ENCODE measurements around the gene EYA2. TPM values are rescaled to one million over a fixed set of nuclear protein-coding genes. Genes with fewer than 3 reads are reported as not detected.
A peak's percentile ranks its signal among the peaks of the same experiment; 100 is the strongest.

The EYA2 gene
- total and polyA plus RNA-seq, 12 donors = 0.54 to 2.2 (median 1.4) TPM

- TF ChIP-seq, protein P1, sequence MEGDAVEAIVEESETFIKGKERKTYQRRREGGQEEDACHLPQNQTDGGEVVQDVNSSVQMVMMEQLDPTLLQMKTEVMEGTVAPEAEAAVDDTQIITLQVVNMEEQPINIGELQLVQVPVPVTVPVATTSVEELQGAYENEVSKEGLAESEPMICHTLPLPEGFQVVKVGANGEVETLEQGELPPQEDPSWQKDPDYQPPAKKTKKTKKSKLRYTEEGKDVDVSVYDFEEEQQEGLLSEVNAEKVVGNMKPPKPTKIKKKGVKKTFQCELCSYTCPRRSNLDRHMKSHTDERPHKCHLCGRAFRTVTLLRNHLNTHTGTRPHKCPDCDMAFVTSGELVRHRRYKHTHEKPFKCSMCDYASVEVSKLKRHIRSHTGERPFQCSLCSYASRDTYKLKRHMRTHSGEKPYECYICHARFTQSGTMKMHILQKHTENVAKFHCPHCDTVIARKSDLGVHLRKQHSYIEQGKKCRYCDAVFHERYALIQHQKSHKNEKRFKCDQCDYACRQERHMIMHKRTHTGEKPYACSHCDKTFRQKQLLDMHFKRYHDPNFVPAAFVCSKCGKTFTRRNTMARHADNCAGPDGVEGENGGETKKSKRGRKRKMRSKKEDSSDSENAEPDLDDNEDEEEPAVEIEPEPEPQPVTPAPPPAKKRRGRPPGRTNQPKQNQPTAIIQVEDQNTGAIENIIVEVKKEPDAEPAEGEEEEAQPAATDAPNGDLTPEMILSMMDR (IDR thresholded peaks at IDR 0.05) = no peak
- TF ChIP-seq POLR2A (IDR thresholded peaks at IDR 0.05) = no peak
These were observed 201.0 kb downstream of the EYA2 start for GRCh38 chr20:47095690-47096089.

GRCh38 chr20:47097691-47098622, 203.3 kb downstream of the EYA2 start:
- DNase-seq = peak in 1 of 7 donors; percentile 2
- H3K9me3 ChIP-seq (replicated peaks in 1 of 3) = no peaks in the 10 kb centered on the region
- no peak overlapping the region for H3K4me3 ChIP-seq
- H3K4me1 ChIP-seq (replicated peaks in 1 of 2) = no peaks in the 10 kb centered on the region
- H3K36me3 ChIP-seq (replicated peaks in 1 of 2) = no peaks in the 10 kb centered on the region
- intact Hi-C loops (cut with DNase I) = no loop called here
- 56 to 67% (median 60%) methylated on average over 13 of the region's 13 CpGs for WGBS, 4 donors
- TF ChIP-seq, protein P1 (IDR thresholded peaks at IDR 0.05) = no peak
- no peak for TF ChIP-seq POLR2A (IDR thresholded peaks at IDR 0.05)
- no peaks in the 10 kb centered on the region for H3K27me3 ChIP-seq
- no peak overlapping the region for H3K27ac ChIP-seq

More at GRCh38 chr20:47095690-47096089, 201.0 kb downstream of the EYA2 start:
- 44 to 58% (median 50%) methylated on average over 1 of the region's 1 CpG for WGBS, 4 donors
- Histone ChIP-seq H3K4me3 (no peak overlapping the region), H3K27ac (no peak overlapping the region), H3K27me3 (no peaks in the 10 kb centered on the region), H3K4me1 (replicated peaks in 1 of 2) (no peaks in the 10 kb centered on the region), H3K9me3 (replicated peaks in 1 of 3) (no peaks in the 10 kb centered on the region), H3K36me3 (replicated peaks in 1 of 2) (no peaks in the 10 kb centered on the region)
- no peak for DNase-seq
- intact Hi-C loops (cut with DNase I) = no loop called here

DNA sequence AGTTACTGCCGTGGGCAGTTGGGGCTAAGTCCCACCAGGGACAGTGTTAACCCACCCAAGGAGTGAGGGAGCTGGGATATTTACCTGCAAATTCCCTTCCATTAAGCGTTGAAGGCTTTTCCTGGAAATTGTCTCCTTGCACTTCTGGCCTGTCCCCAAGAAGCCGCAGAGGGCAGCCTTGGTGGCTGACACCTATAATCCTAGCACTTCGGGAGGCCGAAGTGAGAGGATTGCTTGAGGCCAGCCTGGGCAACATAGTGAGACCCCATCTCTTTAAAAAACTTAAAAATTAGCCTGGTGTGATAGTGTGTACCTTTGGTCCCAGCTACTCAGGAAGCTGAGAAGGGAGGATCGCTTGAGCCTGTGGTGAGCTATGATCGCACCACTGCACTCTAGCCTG, 204.4 kb downstream of the EYA2 start:
- Histone ChIP-seq H3K27me3 (no peaks in the 10 kb centered on the region), H3K27ac (no peak overlapping the region), H3K9me3 (replicated peaks in 1 of 3) (no peaks in the 10 kb centered on the region), H3K4me3 (no peak overlapping the region), H3K36me3 (replicated peaks in 1 of 2) (no peaks in the 10 kb centered on the region), H3K4me1 (replicated peaks in 1 of 2) (no peaks in the 10 kb centered on the region)
- peak in 1 of 7 donors; percentile 2 for DNase-seq
- TF ChIP-seq, protein P1 (IDR thresholded peaks at IDR 0.05) = no peak
- WGBS, 4 donors = 81 to 92% (median 87%) methylated on average over 7 of the region's 7 CpGs
- intact Hi-C loops (cut with DNase I) = no loop called here

- Histone ChIP-seq H3K27ac (no peak overlapping the region), H3K4me1 (replicated peaks in 1 of 2) (no peaks in the 10 kb centered on the region), H3K27me3 (no peaks in the 10 kb centered on the region), H3K36me3 (replicated peaks in 1 of 2) (no peaks in the 10 kb centered on the region), H3K9me3 (replicated peaks in 1 of 3) (no peaks in the 10 kb centered on the region), H3K4me3 (no peak overlapping the region)
- no peak for TF ChIP-seq POLR2A (IDR thresholded peaks at IDR 0.05)
- TF ChIP-seq, protein P1 (IDR thresholded peaks at IDR 0.05) = no peak
- intact Hi-C loops (cut with DNase I) = no loop called here
- DNase-seq = peak in 1 of 7 donors; percentile 48
- 61 to 70% (median 64%) methylated on average over 5 to 6 of the region's 6 CpGs for WGBS, 4 donors
These were observed 205.3 kb downstream of the EYA2 start for GRCh38 chr20:47099825-47100441.

All from adrenal gland (tissue), 12 donors.